ENCODE data around the gene CELA2B.
"Not testable (repeated sequence)": the region's sequence is repeated elsewhere in the genome, so short reads cannot be mapped to it uniquely, and the experiment has no call there.

The CELA2B gene

DNA sequence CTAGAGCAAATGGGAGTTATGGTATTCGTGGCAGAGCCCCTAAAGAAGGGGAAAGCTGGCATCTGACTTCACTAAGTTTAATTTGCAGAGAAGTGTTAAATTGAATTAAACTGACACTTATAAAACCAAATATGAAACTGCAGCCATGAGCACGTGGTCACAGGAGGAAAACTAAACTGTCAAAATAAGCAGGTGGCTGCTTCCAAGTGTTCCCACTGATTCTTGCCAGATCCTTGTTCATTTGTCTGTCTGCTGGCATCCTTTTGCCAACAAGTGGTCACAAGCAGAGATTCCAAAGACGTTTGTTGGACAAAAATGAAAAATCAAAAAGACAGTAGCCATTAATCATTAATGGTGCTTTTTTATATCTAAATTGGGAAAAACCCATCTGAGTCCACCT is 6.5 kb upstream of the CELA2B start:
- DNase-seq: no peak

DNA sequence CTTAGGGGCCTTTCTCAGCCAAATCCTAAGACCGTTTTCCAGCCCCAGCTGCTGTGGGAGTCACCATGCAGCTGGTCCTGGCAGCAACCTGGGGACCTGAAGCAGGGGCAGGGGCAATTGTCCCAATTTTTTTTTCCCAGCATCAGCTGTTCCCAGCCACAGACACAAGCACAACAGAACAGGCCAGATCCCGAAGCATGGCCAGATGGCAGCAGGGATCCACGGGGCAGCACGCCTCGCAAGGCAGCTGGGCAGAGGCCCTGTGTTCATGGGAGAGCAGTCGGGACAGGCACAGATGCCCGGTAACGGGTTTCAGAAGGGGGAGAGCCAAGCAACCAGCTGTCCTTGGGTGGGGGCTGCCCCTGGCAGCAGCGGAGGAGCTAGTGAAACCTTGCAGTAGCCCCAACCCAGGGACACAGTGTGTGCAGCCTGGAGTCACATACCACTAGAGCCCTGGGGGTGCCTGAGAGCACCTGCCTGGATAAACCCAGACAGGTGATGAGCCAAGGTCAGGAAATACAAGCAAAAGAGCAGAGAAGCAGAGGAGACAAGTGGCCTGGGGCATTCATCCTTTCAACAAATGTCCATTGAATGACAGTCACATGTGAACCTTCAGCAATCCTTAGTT is 6.0 kb upstream of the CELA2B start:
- not testable (repeated sequence) for DNase-seq

DNA sequence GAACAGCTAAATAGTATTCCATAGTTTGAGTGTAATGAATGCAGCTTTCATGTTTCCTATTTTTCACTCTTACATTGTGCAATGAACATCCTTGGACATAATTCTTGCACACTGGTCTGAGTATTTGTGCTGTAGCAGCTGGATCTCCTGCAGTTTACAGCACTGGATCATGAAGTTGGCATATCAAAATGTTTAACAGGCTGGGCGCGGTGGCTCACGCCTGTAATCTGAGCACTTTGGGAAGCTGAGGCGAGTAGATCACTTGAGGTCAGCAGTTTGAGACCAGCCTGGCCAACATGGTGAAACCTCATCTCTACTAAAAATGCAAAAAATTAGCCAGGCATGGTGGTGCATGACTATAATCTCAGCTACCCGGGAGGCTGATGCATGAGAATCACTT is 4.8 kb upstream of the CELA2B start:
- DNase-seq: not testable (repeated sequence)

DNA sequence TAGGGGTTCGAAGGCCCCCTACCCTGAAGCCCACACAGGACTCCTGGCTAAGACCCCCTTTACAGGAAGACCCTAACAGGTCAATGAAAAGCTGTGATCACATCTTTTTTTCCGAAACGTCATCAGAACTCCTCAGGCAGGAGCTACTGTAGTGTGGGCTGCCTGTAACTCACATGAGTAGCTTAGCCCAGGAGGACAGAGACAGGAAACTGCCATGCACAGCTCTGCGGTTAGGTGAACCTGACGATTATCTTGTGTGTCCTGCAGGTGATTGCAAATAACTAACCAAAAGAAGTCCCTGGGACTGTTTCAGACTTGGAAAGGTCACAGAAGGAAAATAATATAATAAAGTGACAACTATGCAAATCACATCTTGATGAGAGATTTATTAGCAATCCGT is 4.2 kb upstream of the CELA2B start:
- DNase-seq: not testable (repeated sequence)

DNA sequence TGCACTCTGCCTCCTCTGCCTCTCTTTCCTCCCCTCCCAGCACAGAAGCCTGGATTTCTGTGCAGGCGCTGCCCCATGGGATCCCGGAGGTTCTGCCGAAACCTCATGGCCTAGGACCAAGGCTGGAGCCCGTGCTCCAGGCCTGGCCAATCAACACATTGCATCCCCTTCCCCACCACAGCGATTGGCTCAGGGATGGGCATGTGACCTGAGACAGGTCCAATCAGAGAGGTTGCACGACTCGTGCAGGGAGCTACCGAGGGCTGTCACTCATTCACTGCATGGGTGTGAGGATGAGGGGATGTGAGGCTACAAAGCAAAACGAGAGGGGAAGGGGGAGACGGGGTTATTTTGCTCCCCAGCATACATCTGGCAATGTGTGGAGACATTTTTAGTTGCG is 3.3 kb upstream of the CELA2B start:
- DNase-seq: no peak

DNA sequence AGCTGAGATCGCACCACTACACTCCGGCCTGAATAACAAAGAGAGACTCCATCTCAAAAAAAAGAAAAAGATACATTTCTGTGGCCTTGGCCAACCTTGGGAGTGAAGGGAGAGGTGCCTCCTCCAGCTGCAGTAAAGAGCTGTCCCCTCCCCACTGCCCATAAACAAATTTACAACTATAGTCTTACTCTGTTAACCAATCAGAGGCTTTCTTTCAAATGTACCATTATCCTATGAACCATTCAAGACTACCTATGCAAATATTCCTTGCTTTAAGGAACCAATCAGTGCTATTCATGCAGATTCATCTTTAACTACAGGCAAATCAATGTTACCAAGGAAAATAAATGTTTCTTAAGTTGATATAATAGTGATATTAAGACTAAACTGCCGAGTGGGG is 1.0 kb downstream of the CELA2B start:
- no peak for DNase-seq

DNA sequence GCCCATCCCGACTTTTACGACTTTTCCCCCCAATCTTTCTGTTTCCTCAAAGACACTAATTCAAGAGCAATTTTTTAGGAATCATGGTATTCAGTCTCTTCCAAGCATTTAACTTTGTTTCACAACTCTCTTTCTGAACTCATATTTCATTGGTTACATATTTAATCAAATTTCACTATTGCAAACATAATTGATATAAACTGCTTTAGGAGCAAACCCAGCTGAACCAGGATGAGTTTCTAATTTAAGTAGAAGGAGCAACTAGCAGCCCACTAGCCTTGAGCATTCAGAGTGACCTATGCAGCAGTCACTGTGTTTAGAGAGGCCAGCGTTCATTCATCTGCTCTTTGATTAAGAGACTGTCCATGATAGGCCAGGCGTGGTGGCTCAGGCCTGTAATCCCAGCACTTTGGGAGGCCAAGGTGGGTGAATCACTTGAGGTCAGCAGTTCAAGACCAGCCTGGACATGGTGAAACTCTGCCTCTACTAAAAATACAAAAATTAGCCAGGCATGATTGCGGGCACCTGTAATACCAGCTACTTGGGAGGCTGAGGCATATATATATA is 1.8 kb downstream of the CELA2B start:
- DNase-seq: no peak

DNA sequence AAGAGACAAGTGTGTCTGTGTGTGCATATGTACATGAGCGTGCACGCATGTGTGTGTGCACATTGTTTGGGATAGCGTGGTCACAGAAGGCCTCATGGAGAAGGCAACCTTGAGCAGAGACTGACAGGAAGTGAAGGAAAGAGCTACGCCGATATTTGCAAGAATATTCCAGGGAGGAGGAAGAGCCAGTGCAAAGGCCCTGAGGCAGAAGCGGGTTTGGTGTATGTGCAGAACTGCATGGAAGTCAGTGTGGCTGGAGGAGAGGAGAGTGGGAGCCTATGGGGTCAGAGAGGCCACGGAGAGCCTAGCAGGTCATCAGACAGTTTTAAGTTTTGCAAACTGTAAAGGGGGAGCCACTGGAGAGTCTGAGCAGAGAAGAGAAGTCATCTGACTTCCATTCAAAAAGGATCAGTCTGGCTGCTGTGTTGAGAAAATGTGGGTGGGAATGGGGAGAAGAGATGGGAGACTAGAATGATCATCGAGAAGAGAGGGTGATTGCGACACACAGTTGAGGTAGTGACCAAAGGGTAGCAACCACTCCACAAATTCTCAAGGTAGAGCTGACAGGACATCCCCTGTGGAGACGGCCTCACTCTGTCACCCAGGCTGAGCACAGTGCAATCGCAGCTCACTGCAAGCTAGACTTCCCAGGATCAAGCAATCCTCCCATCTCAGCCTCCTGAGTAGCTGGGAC is 3.9 kb downstream of the CELA2B start:
- no peak for DNase-seq

DNA sequence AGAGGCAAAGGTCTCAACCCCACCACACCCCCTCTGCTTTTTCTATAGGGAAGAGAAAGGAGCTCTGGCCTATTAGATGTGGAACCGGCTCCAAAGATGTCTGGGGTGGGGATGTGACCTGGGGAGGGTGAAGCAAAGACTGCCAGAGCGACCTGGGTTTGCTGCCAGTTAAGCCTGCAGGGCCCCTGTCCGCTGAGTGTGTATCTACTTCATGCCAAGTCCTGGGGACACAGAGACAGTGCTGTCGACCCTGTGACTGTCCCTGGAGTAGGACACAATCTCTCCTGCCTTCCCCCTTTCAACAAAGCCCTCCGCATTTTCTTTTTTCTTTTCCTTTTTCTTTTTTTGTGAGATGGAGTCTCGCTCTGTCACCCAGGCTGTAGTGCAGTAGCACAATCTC is 6.6 kb downstream of the CELA2B start:
- not testable (repeated sequence) for DNase-seq

DNA sequence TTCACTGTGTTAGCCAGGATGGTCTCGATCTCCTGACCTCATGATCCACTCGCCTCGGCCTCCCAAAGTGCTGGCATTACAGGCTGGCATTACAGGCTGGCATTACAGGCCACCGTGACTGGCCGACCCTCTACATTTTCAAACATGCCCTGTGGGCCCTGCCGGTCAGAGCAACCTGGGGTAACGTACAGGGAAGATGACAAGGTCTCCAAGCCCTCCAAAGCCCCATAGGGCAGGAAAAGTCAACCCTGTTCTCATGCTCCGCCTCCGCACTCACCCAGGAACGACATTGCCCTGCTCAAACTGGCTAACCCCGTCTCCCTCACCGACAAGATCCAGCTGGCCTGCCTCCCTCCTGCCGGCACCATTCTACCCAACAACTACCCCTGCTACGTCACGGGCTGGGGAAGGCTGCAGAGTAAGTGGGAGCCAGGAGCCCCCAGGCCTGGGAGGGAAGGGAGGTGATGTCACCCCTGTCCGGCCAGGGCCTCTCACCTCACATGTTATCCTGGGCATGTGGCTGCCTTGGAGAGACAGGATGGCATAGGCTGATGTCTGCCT is 7.2 kb downstream of the CELA2B start:
- DNase-seq: not testable (repeated sequence)

DNA sequence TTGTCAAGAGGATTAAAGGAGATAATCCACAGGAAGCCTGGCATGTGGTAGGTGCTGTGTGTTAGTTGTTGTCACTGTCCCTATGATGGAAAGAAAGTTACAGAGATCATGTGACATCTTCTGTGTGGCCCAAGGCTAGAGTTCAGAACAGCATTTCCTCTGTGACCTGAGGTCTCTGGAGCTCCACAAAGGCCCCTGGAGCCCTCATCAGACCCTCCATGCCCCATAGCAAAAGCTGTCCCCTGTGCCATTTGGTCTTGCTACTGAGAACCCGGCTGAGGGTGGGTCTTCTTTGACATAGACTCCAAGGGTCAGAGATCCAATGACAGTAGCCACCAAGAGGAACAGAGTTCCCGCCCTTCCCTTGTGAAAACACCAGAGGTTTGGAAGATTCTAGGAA is 8.1 kb downstream of the CELA2B start:
- no peak for DNase-seq

DNA sequence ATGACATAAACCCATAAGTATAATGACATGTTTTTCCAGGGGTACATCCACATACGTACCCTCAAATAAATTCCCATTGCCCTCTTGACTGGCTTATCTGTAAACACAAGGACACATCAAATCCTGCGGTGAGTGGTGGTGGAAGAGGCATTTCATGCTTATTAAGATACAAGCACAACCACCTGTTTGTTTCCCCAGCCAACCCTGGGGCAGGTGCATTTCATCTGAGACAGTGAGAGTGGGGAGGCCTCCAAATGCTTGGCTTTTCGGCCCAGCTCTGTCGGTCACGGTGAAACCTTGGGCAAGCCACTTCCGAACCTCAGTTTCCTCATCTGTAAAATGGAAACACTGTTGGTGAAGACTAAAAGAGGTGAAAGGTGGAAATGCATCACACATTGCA is 8.5 kb downstream of the CELA2B start:
- DNase-seq: not testable (repeated sequence)

DNA sequence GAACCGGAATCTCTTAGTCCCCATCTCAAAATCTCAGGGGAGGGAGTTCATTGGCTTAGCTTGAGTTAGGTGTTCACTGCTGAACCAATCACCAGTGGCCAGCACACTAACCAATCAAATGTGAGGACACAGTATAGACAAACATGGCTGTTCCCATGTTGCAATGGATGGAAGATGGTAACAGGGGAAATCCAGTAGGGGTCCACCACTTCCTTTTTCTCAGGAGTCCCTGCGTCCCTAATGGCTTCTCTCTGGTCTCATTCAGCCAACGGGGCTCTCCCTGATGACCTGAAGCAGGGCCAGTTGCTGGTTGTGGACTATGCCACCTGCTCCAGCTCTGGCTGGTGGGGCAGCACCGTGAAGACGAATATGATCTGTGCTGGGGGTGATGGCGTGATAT is 9.7 kb downstream of the CELA2B start:
- DNase-seq: no peak

DNA sequence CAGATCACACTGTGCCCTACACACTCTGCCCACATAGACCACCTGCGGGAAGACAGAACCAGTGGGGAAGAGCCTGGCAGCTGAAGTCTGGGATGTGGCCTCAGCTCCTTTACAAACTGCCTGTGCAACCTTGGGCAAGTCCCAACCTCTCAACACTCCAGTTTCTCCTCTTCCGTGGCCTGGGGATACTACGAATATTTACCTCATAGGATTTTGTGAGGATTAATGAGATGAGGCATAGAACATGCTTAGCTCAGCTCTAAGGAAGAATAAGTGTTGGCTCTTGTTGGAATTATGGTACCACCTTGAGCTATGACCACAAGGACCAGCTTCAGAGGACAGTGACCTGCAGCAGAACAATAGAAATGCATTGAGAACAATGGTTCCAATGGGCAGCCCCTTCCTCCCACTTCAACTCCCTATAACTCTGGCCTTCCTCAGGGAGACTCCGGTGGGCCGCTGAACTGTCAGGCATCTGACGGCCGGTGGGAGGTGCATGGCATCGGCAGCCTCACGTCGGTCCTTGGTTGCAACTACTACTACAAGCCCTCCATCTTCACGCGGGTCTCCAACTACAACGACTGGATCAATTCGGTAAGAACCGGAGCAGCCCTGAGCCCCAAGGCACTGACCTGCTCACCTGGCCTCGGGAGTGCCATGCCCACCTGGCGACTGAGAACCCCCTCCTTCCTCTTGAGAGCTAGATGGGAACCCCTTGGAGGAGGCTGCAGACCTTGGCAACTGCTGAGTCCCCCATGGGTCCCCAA is 11.1 kb downstream of the CELA2B start:
- DNase-seq: not testable (repeated sequence)

DNA sequence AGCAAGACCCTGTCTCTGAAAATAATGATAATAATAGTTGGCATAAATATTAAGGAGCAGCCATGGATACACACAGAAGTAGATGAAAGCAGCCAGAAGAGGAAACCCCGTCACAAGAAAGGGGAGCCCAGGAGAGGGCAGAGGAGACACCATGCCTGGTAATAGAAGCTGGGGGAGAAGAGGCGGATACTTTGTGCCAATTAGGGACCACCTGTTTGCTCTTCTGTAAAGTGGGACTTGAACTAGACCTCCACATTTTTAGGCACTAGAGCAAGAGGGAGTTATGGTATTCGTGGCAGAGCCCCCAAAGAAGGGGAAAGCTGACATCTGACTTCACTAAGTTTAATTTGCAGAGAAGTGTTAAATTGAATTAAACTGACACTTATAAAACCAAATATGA is 12.5 kb downstream of the CELA2B start:
- no peak for DNase-seq

DNA sequence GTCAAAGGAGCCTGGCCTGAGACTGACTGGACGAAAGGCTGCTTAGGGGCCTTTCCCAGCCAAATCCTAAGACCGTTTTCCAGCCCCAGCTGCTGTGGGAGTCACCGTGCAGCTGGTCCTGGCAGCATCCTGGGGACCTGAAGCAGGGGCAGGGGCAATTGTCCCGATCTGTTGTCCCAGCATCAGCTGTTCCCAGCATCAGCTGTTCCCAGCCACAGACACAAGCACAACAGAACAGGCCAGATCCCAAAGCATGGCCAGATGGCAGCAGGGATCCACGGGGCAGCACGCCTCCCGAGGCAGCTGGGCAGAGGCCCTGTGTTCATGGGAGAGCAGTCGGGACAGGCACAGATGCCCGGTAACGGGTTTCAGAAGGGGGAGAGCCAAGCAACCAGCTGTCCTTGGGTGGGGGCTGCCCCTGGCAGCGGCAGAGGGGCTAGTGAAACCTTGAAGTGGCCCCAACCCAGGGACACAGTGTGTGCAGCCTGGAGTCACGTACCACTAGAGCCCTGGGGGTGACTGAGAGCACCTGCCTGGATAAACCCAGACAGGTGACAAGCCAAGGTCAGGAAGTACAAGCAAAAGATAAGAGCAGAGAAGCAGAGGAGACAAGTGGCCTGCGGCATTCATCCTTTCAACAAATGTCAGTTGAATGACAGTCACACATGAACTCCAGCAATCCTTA is 13.3 kb downstream of the CELA2B start:
- DNase-seq: no peak

DNA sequence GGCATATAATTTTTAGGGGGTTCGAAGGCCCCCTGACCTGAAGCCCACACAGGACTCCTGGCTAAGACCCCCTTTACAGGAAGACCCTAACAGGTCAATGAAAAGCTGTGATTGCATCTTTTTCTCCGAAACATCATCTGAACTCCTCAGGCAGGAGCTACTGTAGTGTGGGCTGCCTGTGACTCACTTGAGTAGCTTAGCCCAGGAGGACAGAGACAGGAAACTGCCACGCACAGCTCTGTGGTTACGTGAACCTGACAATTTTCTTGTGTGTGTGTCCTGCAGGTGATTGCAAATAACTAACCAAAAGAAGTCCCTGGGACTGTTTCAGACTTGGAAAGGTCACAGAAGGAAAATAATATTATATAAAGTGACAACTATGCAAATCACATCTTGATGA is 15.1 kb downstream of the CELA2B start:
- DNase-seq: not testable (repeated sequence)

DNA sequence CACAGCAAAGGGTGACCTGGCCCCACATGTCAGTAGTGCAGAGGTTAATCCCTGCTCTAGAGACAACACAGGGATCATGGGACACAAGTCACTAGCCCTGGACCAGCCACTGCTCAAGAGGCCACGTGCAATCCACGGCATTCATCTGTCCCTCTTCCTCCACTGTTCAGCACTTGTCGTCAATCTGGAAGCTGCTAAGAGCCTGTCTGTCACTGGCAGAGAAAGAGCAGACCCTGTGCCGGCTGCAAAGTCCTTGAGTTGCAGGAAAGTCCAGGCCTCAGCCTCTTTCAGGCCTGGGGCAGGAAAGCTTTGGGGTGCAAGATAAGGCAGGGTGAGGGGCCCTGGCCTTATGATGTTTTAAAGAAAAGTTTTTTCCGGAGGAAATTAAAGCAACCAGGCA is 16.7 kb downstream of the CELA2B start:
- DNase-seq: no peak

DNA sequence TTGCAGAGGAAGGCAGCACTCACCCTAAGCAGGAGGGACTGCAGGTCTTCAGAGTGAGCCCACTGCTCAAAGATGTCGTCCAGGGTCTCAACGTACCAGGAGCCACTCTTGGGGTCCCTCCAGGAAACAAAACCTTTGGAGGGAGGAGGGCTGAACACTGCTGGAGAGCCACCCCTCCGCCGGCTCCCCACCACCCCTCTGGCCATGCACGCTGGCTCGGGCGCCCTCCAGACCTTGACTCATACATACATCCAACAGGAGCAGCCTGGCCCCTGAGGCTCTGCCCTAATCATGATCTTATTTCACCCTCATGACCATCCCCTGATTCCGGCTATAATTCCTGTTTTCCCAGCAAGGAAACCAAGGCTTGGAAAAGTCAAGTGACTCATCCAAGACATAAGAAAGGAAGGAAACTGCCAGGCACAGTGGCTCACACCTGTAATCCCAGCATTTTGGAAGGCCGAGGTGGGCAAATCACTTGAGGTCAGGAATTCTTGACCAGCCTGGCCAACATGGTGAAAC is 18.0 kb downstream of the CELA2B start:
- DNase-seq: no peak

DNA sequence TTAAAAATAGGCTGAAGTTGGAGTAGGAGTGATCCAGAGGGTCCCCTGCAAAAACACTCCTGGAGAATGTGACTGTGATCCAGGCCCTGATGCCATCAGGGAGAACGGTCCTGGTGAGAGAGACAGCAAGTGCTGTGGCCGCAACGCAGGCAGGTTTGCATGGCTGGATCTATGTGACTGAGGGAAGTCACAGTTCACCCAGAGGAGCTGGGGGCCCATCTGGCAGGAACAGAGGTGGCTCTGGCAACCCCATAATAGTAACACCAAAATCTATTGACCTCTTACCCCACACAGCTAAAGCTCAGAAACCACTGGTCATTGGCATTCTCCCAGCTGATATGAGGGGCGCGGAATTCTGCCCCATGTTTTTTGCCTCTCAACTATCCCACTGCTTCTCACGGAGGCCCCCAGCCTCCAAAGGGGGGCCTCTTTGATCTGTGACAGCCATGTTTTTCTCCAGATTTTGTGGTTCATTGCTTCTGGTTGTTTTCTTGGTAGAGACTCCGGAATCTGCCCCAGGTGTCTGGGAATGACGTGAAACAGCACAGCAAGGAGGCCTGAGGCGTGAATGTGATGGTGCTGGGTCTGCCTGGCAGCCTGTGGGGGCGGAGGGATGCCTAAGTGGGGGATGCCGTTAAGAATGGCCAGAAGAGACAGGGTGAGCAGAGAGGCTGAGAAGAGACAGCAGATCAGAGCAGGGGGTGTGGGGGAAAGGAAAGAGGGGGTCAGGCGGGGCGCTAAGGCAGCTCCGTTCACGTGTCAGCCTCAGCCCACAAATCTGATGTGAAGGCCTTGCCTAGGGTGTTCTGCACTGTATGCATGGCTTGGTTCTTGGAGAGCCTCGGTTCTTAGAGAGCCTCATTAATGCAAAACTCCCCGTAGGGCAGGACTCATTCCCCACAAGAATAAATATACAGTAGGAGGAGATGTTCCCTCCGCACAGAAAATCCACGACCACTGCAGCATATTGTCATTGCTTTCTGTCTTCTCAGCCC is 24.6 kb downstream of the CELA2B start:
- no peak for DNase-seq
